RWPE2 (cell line): ENCODE measurements around the gene SKP1.

Experiments
- ATAC-seq: fragments of 200-7000 bp; cut with Tn5 transposase; 3 replicates; pipeline ENCODE4 v1.9.1; 2021; ENCODE audit warnings: low read depth
- DNase-seq: peaks from one replicate; pipeline ENCODE4 v3.0.0-alpha.2; 2020; ENCODE audit warnings: low spot score
- H3K27ac ChIP-seq: fragments of 450-650 bp; 2 replicates; pipeline ENCODE4 v1.5.1; 2017; ENCODE audit warnings: mild to moderate bottlenecking; ENCODE audit not compliant: poor library complexity, severe bottlenecking
- H3K27me3 ChIP-seq: fragments of 250-450 bp; sonication (Bioruptor Pico); 2 replicates; pipeline ENCODE4 v1.5.1; 2021; ENCODE audit warnings: mild to moderate bottlenecking, moderate library complexity; ENCODE audit not compliant: insufficient read depth, poor library complexity, severe bottlenecking
- H3K36me3 ChIP-seq: fragments of 250-450 bp; sonication (Bioruptor Pico); 2 replicates; pipeline ENCODE4 v1.5.1; 2020; ENCODE audit warnings: low read depth, mild to moderate bottlenecking, moderate library complexity
- H3K4me1 ChIP-seq: fragments of 250-450 bp; sonication (Bioruptor Pico); 2 replicates; pipeline ENCODE4 v1.5.1; 2021; ENCODE audit warnings: mild to moderate bottlenecking, moderate library complexity; ENCODE audit not compliant: insufficient read depth, poor library complexity, severe bottlenecking
- H3K4me3 ChIP-seq: fragments of 250-450 bp; sonication (Bioruptor Pico); 2 replicates; pipeline ENCODE4 v1.5.1; 2021; ENCODE audit warnings: mild to moderate bottlenecking, moderate library complexity; ENCODE audit not compliant: severe bottlenecking
- H3K9me3 ChIP-seq: fragments of 250-450 bp; sonication (Bioruptor Pico); 2 replicates; pipeline ENCODE4 v1.5.1; 2021; ENCODE audit warnings: mild to moderate bottlenecking, moderate library complexity; ENCODE audit not compliant: severe bottlenecking
- CTCF ChIP-seq: fragments of 450-650 bp; IDR thresholded peaks from one replicate; pipeline ENCODE4 v1.5.1; 2017; ENCODE audit warnings: mild to moderate bottlenecking, moderate library complexity; ENCODE audit not compliant: poor library complexity, severe bottlenecking

Gene SKP1

GRCh38 chr5:134129411-134130238, 47.1 kb downstream of the SKP1 start:
- no peak for TF ChIP-seq CTCF
- Histone ChIP-seq H3K4me3 (no peak overlapping the region), H3K27me3 (no peaks in the 10 kb centered on the region), H3K36me3 (peaks cover under 1% of the 10 kb centered on the region; the same call in 1 of the 2 replicates), H3K9me3 (no peaks in the 10 kb centered on the region), H3K27ac (no peak overlapping the region), H3K4me1 (peaks cover 14% of the 10 kb centered on the region)
- ATAC-seq (no peak), DNase-seq (no peak)

GRCh38 chr5:134128648-134128995, 48.1 kb downstream of the SKP1 start:
- Histone ChIP-seq H3K4me3 (no peak overlapping the region), H3K9me3 (no peaks in the 10 kb centered on the region), H3K36me3 (no peaks in the 10 kb centered on the region), H3K27ac (no peak overlapping the region), H3K4me1 (peaks cover 18% of the 10 kb centered on the region), H3K27me3 (no peaks in the 10 kb centered on the region)
- DNase-seq (no peak), ATAC-seq (no peak)
- TF ChIP-seq CTCF: no peak

- Histone ChIP-seq H3K36me3 (no peaks in the 10 kb centered on the region), H3K4me1 (peaks cover 18% of the 10 kb centered on the region), H3K27me3 (no peaks in the 10 kb centered on the region), H3K4me3 (no peak overlapping the region), H3K9me3 (no peaks in the 10 kb centered on the region), H3K27ac (no peak overlapping the region)
- TF ChIP-seq CTCF: no peak
- DNase-seq (no peak), ATAC-seq (no peak)
Observed at GRCh38 chr5:134127988-134128647, 48.6 kb downstream of the SKP1 start.

- DNase-seq (no peak), ATAC-seq (peak; percentile 17; the same call in 1 of the 3 replicates)
- no peaks in the 10 kb centered on the region for H3K9me3 ChIP-seq
- H3K27me3 ChIP-seq: no peaks in the 10 kb centered on the region
- no peak overlapping the region for H3K4me3 ChIP-seq
- peaks cover 18% of the 10 kb centered on the region for H3K4me1 ChIP-seq
- no peaks in the 10 kb centered on the region for H3K36me3 ChIP-seq
- H3K27ac ChIP-seq: no peak overlapping the region
- TF ChIP-seq CTCF: no peak
Observed at GRCh38 chr5:134127376-134127861, 49.3 kb downstream of the SKP1 start.
